HEK293 (cell line): ENCODE data around the gene UBE2F.

Source experiments
- CTCF ChIA-PET: fragments of 350-600 bp; formaldehyde crosslinking; extraction: SDS; loops from one replicate; lab custom pipeline; 2021; ENCODE audit warnings: antibody characterized with exemption; lab: Yijun Ruan, JAX
- POLR2A ChIA-PET: fragments of 300-600 bp; formaldehyde crosslinking; extraction: SDS; loops from one replicate; lab custom pipeline; 2020; ENCODE audit warnings: antibody characterized with exemption, inconsistent platforms; lab: Yijun Ruan, JAX
- H3K27ac ChIP-seq: fragments of 200-500 bp; sonication (Bioruptor generic); 2 replicates; pipeline ENCODE4 v1.5.1; 2014; ENCODE audit warnings: low read depth, low read length, control low read depth, inconsistent platforms; ENCODE audit errors: extremely low read depth
- H3K36me3 ChIP-seq, 2 experiments: fragments of 200-500 bp in 1 of 2; sonication (Bioruptor generic) in 1 of 2; 1 replicate in 1 of 2; 2 replicates in 1 of 2; pipeline ENCODE4 v1.5.1; 2014 to 2017; ENCODE audit warnings: inconsistent platforms in 2 of 2, low read length in 2 of 2; ENCODE audit not compliant: control insufficient read depth in 2 of 2, insufficient read depth in 1 of 2
- H3K4me1 ChIP-seq: fragments of 200-500 bp; sonication (Bioruptor generic); 2 replicates; pipeline ENCODE4 v1.5.1; 2014; ENCODE audit warnings: mild to moderate bottlenecking, low read length, inconsistent platforms; ENCODE audit not compliant: control insufficient read depth, insufficient read depth
- H3K4me3 ChIP-seq: 2 replicates; pipeline ENCODE4 v1.5.1; 2011; ENCODE audit warnings: low read depth, mild to moderate bottlenecking, control low read depth, low read length, moderate library complexity
- H3K9me3 ChIP-seq: fragments of 200-500 bp; sonication (Bioruptor generic); 2 replicates; pipeline ENCODE4 v1.5.1; 2014; ENCODE audit warnings: low read depth, low read length, inconsistent platforms; ENCODE audit not compliant: control insufficient read depth, insufficient read depth
- BCL11A ChIP-seq: fragments of 450-650 bp; formaldehyde crosslinking; IDR thresholded peaks from 2 replicates; pipeline ENCODE4 v1.5.1; 2016; ENCODE audit warnings: low read depth, missing biosample characterization, missing genetic modification characterization
- FEZF1 ChIP-seq: fragments of 450-650 bp; formaldehyde crosslinking; IDR thresholded peaks from 2 replicates; pipeline ENCODE4 v1.5.1; 2016; ENCODE audit warnings: missing biosample characterization, missing genetic modification characterization
- KLF10 ChIP-seq: fragments of 450-650 bp; IDR thresholded peaks from 2 replicates; pipeline ENCODE4 v1.5.1; 2018; ENCODE audit warnings: missing biosample characterization, mild to moderate bottlenecking, missing genetic modification characterization
- MEIS1 ChIP-seq: sonication (generic); formaldehyde crosslinking; IDR thresholded peaks from 2 replicates; pipeline ENCODE4 v1.8.1; 2022; ENCODE audit warnings: missing genetic modification reagents, mild to moderate bottlenecking, borderline replicate concordance
- OVOL3 ChIP-seq: fragments of 450-650 bp; formaldehyde crosslinking; IDR thresholded peaks from 2 replicates; pipeline ENCODE4 v1.5.1; 2016; ENCODE audit warnings: missing biosample characterization, missing genetic modification characterization
- REPIN1 ChIP-seq: fragments of 450-650 bp; formaldehyde crosslinking; IDR thresholded peaks from 2 replicates; pipeline ENCODE4 v1.5.1; 2017; ENCODE audit warnings: missing biosample characterization, missing genetic modification characterization, low read depth
- TRIM28 ChIP-seq: IDR thresholded peaks from 2 replicates; pipeline ENCODE4 v1.6.1; 2011; ENCODE audit warnings: low read length, control low read depth, borderline replicate concordance
- ZBTB1 ChIP-seq: fragments of 450-650 bp; formaldehyde crosslinking; IDR thresholded peaks from 2 replicates; pipeline ENCODE4 v1.5.1; 2016; ENCODE audit warnings: missing biosample characterization, missing genetic modification characterization
- ZBTB8A ChIP-seq: fragments of 450-650 bp; formaldehyde crosslinking; IDR thresholded peaks from 2 replicates; pipeline ENCODE4 v1.5.1; 2016; ENCODE audit warnings: missing biosample characterization, missing genetic modification characterization
- ZNF146 ChIP-seq: fragments of 450-650 bp; formaldehyde crosslinking; IDR thresholded peaks from 2 replicates; pipeline ENCODE4 v1.5.1; 2016; ENCODE audit warnings: missing biosample characterization, missing genetic modification characterization
- ZNF16 ChIP-seq: fragments of 450-650 bp; formaldehyde crosslinking; IDR thresholded peaks from 2 replicates; pipeline ENCODE4 v1.5.1; 2016; ENCODE audit warnings: low read depth, missing biosample characterization, missing genetic modification characterization
- ZNF169 ChIP-seq: fragments of 450-650 bp; formaldehyde crosslinking; IDR thresholded peaks from 2 replicates; pipeline ENCODE4 v1.5.1; 2016; ENCODE audit warnings: missing biosample characterization, missing genetic modification characterization
- ZNF184 ChIP-seq: fragments of 450-650 bp; IDR thresholded peaks from 2 replicates; pipeline ENCODE4 v1.5.1; 2018; ENCODE audit warnings: missing biosample characterization, mild to moderate bottlenecking, missing genetic modification characterization
- ZNF202 ChIP-seq: fragments of 450-650 bp; formaldehyde crosslinking; IDR thresholded peaks from 2 replicates; pipeline ENCODE4 v1.5.1; 2016; ENCODE audit warnings: missing biosample characterization, missing genetic modification characterization, borderline replicate concordance
- ZNF366 ChIP-seq: fragments of 450-650 bp; formaldehyde crosslinking; conservative IDR thresholded peaks from 2 replicates; pipeline ENCODE4 v1.5.1; 2016; ENCODE audit warnings: missing biosample characterization, missing genetic modification characterization
- ZNF571 ChIP-seq: fragments of 450-650 bp; formaldehyde crosslinking; IDR thresholded peaks from 2 replicates; pipeline ENCODE4 v1.5.0; 2017; ENCODE audit warnings: missing biosample characterization, missing genetic modification characterization
- ZNF596 ChIP-seq: fragments of 450-650 bp; IDR thresholded peaks from 2 replicates; pipeline ENCODE4 v1.5.0; 2018; ENCODE audit warnings: missing biosample characterization, mild to moderate bottlenecking, missing genetic modification characterization, moderate library complexity
- ZNF654 ChIP-seq: fragments of 450-650 bp; formaldehyde crosslinking; IDR thresholded peaks from 2 replicates; pipeline ENCODE4 v1.5.1; 2016; ENCODE audit warnings: low read depth, missing biosample characterization, missing genetic modification characterization
- ZNF701 ChIP-seq: fragments of 450-650 bp; formaldehyde crosslinking; IDR thresholded peaks from 2 replicates; pipeline ENCODE4 v1.5.1; 2016; ENCODE audit warnings: missing biosample characterization, missing genetic modification characterization
- ZNF76 ChIP-seq: fragments of 450-650 bp; formaldehyde crosslinking; IDR thresholded peaks from 2 replicates; pipeline ENCODE4; 2016; ENCODE audit warnings: low read depth, missing biosample characterization, missing genetic modification characterization, borderline replicate concordance
- ZNF776 ChIP-seq: fragments of 450-650 bp; formaldehyde crosslinking; IDR thresholded peaks from 2 replicates; pipeline ENCODE4 v1.5.0; 2017; ENCODE audit warnings: missing biosample characterization, missing genetic modification characterization, borderline replicate concordance
- TF ChIP-seq, protein P1 (sequence below): fragments of 450-650 bp; formaldehyde crosslinking; IDR thresholded peaks from 2 replicates; pipeline ENCODE4 v1.5.1; 2017; ENCODE audit warnings: missing biosample characterization, missing genetic modification characterization
- TF ChIP-seq, protein P2 (sequence below): fragments of 450-650 bp; formaldehyde crosslinking; IDR thresholded peaks from 2 replicates; pipeline ENCODE4 v1.5.1; 2016; ENCODE audit warnings: missing biosample characterization, missing genetic modification characterization
- TF ChIP-seq, protein P3 (sequence below): fragments of 450-650 bp; formaldehyde crosslinking; IDR thresholded peaks from 2 replicates; pipeline ENCODE4 v1.5.1; 2016; ENCODE audit warnings: missing biosample characterization, missing genetic modification characterization, borderline replicate concordance
- TF ChIP-seq, protein P4 (sequence below): fragments of 450-650 bp; formaldehyde crosslinking; IDR thresholded peaks from 2 replicates; pipeline ENCODE4 v1.5.1; 2017; ENCODE audit warnings: missing biosample characterization, missing genetic modification characterization

The UBE2F gene

DNA sequence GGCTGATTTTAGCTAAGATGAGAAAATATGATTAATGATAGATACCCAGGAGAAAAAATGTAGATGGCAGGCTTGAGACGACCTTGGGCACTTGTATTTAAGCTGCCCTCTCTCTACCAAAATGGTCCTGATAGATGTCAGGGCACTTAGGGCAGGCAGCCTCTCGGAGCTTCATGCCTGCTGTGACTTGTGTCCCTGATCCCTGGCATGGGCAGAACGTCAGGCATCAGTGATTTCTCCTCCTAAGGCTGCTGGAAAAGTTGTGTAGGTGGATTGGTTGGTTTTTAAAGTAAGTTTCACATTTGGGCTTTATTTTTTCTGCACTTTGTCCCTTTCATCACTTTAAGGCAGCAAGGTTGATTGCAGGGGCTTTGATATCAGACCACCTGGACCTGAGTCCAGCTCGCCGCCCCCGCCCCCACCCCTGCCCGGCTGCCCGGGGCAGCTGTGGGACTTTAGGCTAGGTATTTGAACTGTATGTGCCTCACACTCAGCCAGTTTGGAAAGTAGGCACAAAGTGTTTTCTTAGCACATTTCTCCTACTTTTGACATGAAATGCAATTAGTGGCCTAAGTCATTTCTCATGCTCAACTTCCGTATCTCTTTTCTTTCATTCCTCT is 59.0 kb downstream of the UBE2F start:
- H3K4me1 ChIP-seq = no peaks in the 10 kb centered on the region
- no peak for TF ChIP-seq ZNF76
- no peak for TF ChIP-seq ZNF596 (tag by site-specific recombination)
- TF ChIP-seq ZNF202 (tag by site-specific recombination) = no peak
- TF ChIP-seq KLF10 = no peak
- TF ChIP-seq ZNF366 (tag by site-specific recombination) = no peak
- no peak for TF ChIP-seq ZNF146 (tag by site-specific recombination)
- no peak for TF ChIP-seq ZNF169 (tag by site-specific recombination)
- TF ChIP-seq OVOL3 (tag by site-specific recombination) = no peak
- no peak for TF ChIP-seq ZNF184 (tag by site-specific recombination)
- TF ChIP-seq FEZF1 (tag by site-specific recombination) = no peak
- TF ChIP-seq, protein P1, sequence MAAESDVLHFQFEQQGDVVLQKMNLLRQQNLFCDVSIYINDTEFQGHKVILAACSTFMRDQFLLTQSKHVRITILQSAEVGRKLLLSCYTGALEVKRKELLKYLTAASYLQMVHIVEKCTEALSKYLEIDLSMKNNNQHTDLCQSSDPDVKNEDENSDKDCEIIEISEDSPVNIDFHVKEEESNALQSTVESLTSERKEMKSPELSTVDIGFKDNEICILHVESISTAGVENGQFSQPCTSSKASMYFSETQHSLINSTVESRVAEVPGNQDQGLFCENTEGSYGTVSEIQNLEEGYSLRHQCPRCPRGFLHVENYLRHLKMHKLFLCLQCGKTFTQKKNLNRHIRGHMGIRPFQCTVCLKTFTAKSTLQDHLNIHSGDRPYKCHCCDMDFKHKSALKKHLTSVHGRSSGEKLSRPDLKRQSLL (tag by site-specific recombination) = no peak
- TF ChIP-seq, protein P2, sequence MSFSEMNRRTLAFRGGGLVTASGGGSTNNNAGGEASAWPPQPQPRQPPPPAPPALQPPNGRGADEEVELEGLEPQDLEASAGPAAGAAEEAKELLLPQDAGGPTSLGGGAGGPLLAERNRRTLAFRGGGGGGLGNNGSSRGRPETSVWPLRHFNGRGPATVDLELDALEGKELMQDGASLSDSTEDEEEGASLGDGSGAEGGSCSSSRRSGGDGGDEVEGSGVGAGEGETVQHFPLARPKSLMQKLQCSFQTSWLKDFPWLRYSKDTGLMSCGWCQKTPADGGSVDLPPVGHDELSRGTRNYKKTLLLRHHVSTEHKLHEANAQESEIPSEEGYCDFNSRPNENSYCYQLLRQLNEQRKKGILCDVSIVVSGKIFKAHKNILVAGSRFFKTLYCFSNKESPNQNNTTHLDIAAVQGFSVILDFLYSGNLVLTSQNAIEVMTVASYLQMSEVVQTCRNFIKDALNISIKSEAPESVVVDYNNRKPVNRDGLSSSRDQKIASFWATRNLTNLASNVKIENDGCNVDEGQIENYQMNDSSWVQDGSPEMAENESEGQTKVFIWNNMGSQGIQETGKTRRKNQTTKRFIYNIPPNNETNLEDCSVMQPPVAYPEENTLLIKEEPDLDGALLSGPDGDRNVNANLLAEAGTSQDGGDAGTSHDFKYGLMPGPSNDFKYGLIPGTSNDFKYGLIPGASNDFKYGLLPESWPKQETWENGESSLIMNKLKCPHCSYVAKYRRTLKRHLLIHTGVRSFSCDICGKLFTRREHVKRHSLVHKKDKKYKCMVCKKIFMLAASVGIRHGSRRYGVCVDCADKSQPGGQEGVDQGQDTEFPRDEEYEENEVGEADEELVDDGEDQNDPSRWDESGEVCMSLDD (tag by site-specific recombination) = no peak
- TF ChIP-seq ZNF701 (tag by site-specific recombination) = no peak
- ChIA-PET POLR2A (no interaction called here), CTCF (no interaction called here)
- no peaks in the 10 kb centered on the region for H3K9me3 ChIP-seq
- H3K36me3 ChIP-seq = peaks cover 0 to 41% of the 10 kb centered on the region in 2 experiments; a peak in 1 of 3 replicates
- no peak overlapping the region for H3K4me3 ChIP-seq
- H3K27ac ChIP-seq = no peak overlapping the region

DNA sequence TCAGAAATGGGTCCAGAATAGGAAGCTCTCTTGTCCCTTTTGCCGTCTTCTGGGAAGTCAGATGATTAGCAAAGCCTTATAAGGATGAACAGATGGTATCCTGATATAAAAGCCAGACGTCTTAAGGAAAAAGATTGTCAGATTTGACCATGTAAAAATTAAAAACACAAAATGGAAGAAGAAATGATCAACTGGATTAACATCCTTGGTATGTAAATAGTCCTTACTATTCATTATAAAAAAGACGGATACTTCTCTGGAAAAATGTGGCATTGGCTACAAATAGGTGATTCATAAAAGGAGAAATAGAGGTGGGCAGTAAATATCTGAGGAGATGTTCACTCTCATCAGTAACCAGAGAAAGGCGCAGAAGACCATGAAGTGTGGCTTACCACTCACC is 60.2 kb downstream of the UBE2F start:
- no peak overlapping the region for H3K27ac ChIP-seq
- no peak for TF ChIP-seq ZNF776 (tag by site-specific recombination)
- TF ChIP-seq, protein P3, sequence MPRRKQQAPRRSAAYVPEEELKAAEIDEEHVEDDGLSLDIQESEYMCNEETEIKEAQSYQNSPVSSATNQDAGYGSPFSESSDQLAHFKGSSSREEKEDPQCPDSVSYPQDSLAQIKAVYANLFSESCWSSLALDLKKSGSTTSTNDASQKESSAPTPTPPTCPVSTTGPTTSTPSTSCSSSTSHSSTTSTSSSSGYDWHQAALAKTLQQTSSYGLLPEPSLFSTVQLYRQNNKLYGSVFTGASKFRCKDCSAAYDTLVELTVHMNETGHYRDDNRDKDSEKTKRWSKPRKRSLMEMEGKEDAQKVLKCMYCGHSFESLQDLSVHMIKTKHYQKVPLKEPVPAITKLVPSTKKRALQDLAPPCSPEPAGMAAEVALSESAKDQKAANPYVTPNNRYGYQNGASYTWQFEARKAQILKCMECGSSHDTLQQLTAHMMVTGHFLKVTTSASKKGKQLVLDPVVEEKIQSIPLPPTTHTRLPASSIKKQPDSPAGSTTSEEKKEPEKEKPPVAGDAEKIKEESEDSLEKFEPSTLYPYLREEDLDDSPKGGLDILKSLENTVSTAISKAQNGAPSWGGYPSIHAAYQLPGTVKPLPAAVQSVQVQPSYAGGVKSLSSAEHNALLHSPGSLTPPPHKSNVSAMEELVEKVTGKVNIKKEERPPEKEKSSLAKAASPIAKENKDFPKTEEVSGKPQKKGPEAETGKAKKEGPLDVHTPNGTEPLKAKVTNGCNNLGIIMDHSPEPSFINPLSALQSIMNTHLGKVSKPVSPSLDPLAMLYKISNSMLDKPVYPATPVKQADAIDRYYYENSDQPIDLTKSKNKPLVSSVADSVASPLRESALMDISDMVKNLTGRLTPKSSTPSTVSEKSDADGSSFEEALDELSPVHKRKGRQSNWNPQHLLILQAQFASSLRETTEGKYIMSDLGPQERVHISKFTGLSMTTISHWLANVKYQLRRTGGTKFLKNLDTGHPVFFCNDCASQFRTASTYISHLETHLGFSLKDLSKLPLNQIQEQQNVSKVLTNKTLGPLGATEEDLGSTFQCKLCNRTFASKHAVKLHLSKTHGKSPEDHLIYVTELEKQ = no peak
- no peak for TF ChIP-seq TRIM28
- TF ChIP-seq REPIN1 (tag by site-specific recombination) = no peak
- no peak for TF ChIP-seq MEIS1 (CRISPR knock-in tag)
- no peak for TF ChIP-seq ZNF16 (tag by site-specific recombination)
- TF ChIP-seq ZBTB8A = no peak
- TF ChIP-seq, protein P4, sequence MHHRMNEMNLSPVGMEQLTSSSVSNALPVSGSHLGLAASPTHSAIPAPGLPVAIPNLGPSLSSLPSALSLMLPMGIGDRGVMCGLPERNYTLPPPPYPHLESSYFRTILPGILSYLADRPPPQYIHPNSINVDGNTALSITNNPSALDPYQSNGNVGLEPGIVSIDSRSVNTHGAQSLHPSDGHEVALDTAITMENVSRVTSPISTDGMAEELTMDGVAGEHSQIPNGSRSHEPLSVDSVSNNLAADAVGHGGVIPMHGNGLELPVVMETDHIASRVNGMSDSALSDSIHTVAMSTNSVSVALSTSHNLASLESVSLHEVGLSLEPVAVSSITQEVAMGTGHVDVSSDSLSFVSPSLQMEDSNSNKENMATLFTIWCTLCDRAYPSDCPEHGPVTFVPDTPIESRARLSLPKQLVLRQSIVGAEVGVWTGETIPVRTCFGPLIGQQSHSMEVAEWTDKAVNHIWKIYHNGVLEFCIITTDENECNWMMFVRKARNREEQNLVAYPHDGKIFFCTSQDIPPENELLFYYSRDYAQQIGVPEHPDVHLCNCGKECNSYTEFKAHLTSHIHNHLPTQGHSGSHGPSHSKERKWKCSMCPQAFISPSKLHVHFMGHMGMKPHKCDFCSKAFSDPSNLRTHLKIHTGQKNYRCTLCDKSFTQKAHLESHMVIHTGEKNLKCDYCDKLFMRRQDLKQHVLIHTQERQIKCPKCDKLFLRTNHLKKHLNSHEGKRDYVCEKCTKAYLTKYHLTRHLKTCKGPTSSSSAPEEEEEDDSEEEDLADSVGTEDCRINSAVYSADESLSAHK = no peak
- TF ChIP-seq ZNF571 (tag by site-specific recombination) = no peak
- no peak for TF ChIP-seq ZBTB1
- TF ChIP-seq BCL11A (tag by site-specific recombination) = no peak
- no peak for TF ChIP-seq ZNF654 (tag by site-specific recombination)
- no peak overlapping the region for H3K4me3 ChIP-seq
- H3K36me3 ChIP-seq = peaks cover 0 to 47% of the 10 kb centered on the region in 2 experiments; a peak in 1 of 3 replicates
- ChIA-PET POLR2A (no interaction called here), CTCF (no interaction called here)
- H3K4me1 ChIP-seq = no peaks in the 10 kb centered on the region
- H3K9me3 ChIP-seq = no peaks in the 10 kb centered on the region
